Left cardiac atrium (tissue), 4 donors: ENCODE results near the gene SIX2. TPM values are rescaled to one million over a fixed set of nuclear protein-coding genes. Genes with fewer than 3 reads are reported as not detected.

Experiments used
- ATAC-seq, 2 donors: fragments of 200-7000 bp; cut with Tn5 transposase; one replicate each; pipeline ENCODE4 v1.9.1; 2020; ENCODE audit warnings: mild to moderate bottlenecking in 2 of 2, moderate library complexity in 2 of 2
- DNase-seq: peaks from one replicate; pipeline ENCODE4 v3.0.0-alpha.2; 2020
- intact Hi-C, 2 donors: fragments of 100-400 bp; cut with DNase I; formaldehyde crosslinking; loops; one replicate each; pipeline versions ENCODE4 v1.14.1 to v1.15.1; 2022 to 2023
- total RNA-seq, 2 donors: library from RNA; stranded (reverse); fragmentation: NEBNext Ultra II Directional; extraction: Animal tissue kit (Norgen Biotek cat#: 25700); gene quantifications; one replicate each; pipeline ENCODE4 v1.2.1, GENCODE V29; 2021
- donor health status: DM: no; HTN: yes; CAD: no.
- donor health status: DM: no; HTN: yes; CAD: no; lungs with severe emphysema.
- donor health status: DM: yes; HTN: yes; CAD: no.
- donor health status: Dilated cardiomyopathy.

SIX2 gene
- total RNA-seq, 2 donors from 2014 or later: 1.0 to 1.3 TPM

DNA sequence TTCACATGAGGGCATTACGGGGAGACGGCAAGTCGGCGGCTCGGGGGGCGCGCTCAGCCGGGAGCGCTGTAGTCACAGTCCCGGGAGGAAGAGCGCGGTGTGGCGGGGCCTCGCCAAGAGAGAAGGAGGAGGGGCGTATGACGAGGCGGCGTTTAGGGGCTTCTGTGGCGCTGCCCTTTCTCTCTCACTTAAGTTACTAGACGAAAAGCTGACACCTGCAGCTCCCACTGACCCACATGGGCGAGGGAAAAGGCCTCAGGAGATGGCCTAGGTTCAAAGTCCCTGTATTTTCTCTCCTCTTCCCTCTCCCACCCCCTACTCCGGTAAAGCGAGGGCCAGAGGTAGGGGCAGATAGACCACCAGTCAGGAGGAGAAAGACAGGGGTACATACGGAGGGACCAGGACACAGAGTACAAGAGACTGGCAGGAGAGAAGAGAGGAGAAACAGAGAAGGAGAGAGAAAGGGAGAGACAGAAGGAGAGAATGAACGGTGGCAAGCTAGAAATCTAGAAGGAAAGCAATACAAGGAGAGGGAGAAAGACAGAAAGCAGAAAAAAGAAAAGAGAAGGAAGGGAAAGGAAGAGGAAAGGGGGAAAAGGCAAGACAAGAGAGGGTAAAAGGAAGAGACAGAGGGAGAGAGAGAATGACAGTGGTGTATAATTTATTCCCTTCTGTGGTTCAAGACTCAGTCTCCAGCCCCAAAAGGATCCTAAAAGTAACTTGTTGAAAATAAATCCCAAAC is 3.8 kb downstream of the SIX2 start:
- ATAC-seq (no peak), DNase-seq (no peak)
- intact Hi-C loops: no loop called here

DNA sequence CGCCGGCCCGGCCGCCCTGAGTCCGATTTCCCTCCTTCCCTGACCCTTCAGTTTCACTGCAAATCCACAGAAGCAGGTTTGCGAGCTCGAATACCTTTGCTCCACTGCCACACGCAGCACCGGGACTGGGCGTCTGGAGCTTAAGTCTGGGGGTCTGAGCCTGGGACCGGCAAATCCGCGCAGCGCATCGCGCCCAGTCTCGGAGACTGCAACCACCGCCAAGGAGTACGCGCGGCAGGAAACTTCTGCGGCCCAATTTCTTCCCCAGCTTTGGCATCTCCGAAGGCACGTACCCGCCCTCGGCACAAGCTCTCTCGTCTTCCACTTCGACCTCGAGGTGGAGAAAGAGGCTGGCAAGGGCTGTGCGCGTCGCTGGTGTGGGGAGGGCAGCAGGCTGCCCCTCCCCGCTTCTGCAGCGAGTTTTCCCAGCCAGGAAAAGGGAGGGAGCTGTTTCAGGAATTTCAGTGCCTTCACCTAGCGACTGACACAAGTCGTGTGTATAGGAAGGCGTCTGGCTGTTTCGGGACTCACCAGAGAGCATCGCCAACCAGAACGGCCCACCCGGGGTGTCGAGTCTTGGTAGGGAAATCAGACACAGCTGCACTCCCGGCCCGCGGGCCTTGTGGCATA is 4.6 kb downstream of the SIX2 start:
- intact Hi-C loops: no loop called here
- ATAC-seq (no peak), DNase-seq (no peak)

DNA sequence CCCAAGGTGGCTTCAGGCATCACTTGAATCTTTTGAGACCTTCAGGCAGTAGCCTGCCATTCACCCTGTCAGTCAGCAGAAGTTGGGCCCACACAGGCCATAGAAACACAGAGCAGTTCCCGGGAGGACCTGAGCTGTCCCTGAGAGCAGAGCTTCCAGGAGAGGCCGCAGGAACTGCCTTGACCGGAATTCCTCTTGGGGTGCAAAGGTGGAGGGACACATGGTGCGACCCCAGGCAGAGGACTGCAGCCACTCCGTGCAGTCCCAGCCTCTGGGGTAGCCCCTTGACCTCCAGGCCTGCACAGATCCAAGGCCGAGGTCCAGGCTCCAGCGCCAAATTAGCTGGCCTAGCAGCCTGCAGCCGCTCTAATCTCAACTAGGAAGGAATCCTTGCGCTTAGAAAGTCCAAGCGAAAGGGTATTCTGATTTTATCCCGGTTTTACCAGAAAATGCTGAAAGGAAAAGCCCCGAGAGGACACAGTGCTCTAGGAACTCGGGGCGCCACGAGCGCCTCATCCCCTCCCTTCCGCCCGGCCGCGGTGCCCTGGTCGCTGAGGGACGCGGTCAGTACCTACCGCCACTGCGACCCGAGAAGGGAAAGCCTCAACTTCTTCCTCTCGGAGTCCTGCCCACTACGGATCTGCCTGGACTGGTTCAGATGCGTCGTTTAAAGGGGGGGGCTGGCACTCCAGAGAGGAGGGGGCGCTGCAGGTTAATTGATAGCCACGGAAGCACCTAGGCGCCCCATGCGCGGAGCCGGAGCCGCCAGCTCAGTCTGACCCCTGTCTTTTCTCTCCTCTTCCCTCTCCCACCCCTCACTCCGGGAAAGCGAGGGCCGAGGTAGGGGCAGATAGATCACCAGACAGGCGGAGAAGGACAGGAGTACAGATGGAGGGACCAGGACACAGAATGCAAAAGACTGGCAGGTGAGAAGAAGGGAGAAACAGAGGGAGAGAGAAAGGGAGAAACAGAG is 5.4 kb downstream of the SIX2 start:
- no peak for DNase-seq
- ATAC-seq: no peak
- intact Hi-C loops: no loop called here

DNA sequence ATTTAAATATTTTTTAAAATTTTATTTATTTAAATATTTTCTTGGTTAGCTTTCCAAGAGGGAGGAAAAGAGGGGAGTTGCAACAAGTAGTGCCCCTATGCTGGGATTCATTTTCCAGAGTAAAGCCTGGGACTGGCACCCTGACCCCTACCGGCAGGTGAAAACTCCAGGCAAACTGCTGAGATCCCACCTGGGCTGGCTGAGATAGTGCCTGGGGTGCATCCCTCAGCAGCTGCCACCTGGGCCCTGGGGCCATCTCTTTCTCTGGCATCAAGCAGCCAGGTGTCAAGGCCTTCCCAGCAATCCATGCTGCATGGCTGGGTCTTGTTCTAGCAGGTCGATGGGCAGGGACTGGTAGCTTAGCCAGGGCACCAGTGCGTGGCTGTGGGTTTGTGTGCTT is 6.6 kb downstream of the SIX2 start:
- intact Hi-C loops: no loop called here
- ATAC-seq (no peak), DNase-seq (no peak)

DNA sequence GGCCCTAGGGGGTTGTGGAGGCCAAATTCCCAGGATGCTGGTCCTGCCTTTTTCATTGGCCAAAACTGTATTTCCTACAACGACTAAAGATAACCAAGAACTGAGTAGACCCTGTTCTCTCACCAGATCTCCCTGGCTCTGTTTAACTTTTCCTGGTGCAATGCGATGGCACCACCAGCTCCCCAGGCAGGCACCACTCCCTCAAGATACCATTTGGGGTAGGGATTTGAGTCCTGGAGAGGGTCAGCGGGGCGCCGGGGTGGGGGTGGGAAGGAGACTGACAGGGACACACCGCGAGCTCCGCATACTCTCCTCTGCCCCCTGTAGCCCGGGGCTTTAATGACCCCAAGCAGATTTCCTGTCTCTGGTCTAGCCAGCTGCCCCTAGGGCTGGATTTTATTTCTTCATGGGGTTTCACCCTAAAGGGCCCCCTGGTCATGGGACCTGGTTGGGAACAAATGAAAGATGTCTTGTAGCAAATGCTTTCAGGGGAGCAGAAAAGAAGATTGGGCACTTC is 7.3 kb downstream of the SIX2 start:
- intact Hi-C loops: no loop called here
- ATAC-seq (no peak), DNase-seq (no peak)

DNA sequence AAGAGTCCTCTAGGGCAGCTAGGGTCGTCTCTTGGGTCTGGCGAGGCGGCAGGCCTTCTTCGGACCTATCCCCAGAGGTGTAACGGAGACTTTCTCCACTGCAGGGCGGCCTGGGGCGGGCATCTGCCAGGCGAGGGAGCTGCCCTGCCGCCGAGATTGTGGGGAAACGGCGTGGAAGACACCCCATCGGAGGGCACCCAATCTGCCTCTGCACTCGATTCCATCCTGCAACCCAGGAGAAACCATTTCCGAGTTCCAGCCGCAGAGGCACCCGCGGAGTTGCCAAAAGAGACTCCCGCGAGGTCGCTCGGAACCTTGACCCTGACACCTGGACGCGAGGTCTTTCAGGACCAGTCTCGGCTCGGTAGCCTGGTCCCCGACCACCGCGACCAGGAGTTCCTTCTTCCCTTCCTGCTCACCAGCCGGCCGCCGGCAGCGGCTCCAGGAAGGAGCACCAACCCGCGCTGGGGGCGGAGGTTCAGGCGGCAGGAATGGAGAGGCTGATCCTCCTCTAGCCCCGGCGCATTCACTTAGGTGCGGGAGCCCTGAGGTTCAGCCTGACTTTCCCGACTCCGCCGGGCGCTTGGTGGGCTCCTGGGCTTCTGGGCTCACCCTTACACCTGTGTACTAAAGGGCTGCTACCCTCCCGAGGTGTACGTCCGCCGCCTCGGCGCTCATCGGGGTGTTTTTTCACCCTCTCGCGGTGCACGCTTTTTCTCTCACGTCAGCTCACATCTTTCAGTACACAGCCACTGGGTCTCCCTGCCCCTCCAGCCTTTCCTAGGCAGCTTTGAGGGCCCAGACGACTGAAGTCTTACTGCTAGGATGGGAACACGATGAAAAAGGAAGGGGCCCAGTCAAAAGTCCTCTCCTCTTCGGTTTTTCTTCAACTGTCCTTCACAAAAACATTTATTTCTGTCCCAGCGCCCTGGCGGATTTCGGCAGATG is 8.1 kb downstream of the SIX2 start:
- intact Hi-C loops: no loop called here
- DNase-seq (no peak), ATAC-seq (peak in 1 of 2 donors; percentile 53)

DNA sequence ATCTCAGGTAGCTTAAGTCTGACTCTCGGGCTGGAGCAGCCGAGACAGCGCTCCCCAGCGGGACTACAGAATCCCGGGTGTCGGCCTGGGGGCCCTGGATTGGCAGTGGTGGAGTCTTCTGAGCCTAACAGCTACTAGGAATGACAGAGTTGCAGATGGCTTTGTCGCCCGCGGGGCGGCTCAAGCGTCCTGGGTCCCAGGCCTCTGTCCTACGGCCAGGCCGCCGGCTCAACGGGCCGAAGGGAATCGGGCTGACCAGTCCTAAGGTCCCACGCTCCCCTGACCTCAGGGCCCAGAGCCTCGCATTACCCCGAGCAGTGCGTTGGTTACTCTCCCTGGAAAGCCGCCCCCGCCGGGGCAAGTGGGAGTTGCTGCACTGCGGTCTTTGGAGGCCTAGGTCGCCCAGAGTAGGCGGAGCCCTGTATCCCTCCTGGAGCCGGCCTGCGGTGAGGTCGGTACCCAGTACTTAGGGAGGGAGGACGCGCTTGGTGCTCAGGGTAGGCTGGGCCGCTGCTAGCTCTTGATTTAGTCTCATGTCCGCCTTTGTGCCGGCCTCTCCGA is 8.8 kb downstream of the SIX2 start:
- ATAC-seq: peak; percentile 21 to 64
- DNase-seq: no peak
- intact Hi-C loops: no loop called here

DNA sequence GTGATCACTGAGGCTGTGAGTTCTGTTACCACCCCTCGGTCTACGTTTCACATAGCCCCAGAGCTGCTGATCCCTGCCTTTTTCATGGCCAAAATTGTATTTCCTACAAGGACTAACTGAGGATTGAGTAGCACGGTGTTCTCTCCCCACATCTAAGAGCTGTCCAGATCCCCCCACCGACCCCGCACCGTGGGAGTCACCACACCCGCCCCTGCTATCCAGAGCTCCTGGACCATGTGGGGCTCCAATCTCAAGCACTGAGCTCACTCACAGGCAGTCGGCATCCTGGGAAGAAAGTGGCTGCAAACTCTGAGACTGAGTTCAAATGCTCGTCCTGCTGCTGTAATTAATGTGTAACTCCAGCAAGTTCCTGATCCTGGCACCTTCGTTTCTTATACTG is 9.7 kb downstream of the SIX2 start:
- ATAC-seq (no peak), DNase-seq (no peak)
- intact Hi-C loops: no loop called here

DNA sequence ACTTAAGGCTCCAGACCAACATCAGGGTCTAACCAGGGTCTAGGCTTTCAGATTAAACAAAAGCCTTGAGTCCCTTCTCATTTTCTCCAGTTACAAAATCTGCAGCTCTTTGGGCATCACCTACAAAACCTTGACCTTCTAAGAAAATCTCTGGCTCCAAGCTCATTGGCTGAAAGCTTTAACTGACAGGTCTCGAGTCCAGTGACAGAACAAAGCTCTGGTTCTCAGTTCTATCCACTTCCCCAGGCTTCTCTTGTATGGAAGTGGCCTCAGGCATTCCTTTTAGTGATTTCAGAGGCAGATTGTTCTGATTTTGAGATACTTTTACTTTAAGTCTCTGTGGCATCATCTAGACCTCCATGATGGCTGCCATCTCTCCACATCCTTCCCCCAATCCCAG is 11.3 kb downstream of the SIX2 start:
- DNase-seq (no peak), ATAC-seq (no peak)
- intact Hi-C loops: no loop called here

DNA sequence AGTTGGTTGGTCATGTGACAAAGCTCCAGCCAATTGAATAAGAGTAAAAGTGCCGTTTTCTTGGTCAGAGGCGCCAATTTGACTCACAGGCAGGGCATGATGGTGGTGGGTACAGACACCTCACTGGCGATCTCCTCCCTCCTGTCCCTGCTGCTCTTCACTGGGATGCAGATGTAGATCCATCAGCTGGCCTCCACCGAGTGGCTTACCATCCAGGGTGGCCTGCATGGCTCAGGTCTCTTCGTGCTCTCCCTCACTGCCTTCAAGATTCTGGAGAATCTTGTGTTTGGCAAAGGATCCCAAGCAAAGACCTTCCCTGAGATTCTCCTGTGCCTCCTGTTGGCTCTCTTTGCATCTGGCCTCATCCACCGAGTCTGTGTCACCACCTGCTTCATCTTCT is 12.9 kb downstream of the SIX2 start:
- no peak for DNase-seq
- intact Hi-C loops: no loop called here
- ATAC-seq: no peak

DNA sequence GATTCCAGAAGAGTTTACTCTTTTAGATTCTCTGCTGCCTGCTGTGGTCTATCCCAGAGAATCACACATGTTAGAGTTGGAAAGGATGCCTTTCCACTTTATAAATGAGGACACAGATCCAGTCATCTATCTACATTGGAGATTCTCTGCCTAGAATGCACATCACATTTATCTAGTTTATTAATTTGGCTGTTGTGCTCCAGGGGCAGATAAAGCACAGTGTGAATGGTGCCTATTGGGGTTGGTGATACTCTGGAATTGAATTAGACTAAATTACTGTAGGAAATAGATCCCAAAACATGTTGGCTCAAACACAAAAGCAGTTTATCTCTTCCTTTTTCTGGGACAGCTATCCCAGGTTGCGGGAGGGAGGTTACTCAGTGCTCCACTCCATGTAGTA is 14.9 kb downstream of the SIX2 start:
- intact Hi-C loops: no loop called here
- ATAC-seq: no peak
- no peak for DNase-seq

DNA sequence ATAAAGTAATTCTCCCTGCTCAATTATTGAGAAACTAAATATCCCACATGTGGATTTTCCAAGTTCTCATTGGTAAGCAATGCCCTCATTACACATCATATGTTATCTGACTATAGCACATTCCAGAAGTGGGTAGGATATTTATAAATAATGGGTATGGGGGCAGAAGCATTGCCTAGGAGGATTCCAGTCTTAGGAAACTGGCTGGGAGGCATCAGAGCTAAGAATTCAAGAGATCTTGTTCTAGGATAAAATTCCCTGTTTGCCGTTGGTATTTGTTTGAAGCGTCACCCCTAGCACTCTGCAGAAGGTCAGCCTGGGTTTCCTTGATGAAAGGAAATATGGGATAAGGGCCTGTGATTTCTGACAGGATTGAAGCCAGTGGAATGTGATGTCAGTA is 20.1 kb downstream of the SIX2 start:
- DNase-seq (no peak), ATAC-seq (no peak)
- intact Hi-C loops: no loop called here

DNA sequence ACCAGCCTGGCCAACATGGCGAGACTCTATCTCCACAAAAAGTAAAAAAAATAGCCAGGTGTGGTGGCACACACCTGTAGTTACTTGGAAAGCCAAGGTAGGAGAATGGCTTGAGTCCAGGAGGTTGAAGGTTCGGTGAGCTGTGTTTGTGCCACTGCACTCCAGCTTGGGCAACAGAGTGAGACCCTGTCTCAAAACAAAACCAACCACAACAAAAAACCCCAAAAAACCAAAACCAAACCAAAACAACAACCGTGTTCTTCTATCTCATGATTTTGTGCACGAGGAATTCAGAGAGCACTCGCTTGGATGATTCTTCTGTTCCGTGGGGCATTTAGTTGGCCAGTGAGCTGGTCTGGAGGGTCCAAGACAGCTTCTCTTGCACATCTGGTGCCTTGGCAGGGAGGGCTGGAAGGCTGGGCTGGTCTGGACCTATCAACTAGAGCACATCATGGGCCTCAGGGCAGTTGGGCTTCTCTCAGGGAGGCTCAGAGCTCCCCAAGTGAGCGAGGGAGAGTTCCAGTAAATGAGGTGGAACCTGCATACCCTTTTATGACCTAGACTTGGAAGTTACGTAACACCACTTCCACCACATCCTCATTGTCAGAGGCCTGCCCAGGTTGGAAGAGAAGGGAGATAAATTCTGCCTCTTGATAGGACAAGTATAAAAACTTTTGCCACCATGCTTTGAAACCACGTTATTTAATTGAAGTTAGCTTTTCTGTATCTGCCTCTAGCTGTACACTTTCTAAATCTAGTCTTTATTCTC is 25.2 kb downstream of the SIX2 start:
- ATAC-seq: no peak
- DNase-seq: no peak
- intact Hi-C loops: no loop called here

DNA sequence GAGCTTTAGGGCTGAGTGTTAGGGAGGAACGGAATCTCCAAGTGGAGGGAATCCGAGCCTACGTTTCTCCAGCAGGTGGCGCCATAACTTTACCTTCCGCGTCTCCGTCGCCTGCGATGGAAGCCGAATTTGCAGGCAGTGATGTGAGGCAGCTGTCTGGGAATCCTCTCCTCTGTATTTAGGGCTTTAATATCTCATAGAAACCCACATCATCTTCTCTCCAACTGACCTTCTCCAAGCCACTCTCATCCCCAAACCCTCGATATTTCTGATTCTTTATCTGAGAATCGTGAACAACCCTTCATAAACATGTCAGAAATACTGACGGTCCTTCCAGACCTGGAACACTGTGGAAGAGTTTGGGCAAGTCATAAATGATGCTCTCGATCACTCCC is 27.5 kb downstream of the SIX2 start:
- DNase-seq (peak; percentile 81), ATAC-seq (peak; percentile 79 to 83)
- intact Hi-C loops: loop anchor here (1.0 to 2.0 kb wide), 2 partner anchors 513 kb away; no protein-coding TSS in a partner anchor

DNA sequence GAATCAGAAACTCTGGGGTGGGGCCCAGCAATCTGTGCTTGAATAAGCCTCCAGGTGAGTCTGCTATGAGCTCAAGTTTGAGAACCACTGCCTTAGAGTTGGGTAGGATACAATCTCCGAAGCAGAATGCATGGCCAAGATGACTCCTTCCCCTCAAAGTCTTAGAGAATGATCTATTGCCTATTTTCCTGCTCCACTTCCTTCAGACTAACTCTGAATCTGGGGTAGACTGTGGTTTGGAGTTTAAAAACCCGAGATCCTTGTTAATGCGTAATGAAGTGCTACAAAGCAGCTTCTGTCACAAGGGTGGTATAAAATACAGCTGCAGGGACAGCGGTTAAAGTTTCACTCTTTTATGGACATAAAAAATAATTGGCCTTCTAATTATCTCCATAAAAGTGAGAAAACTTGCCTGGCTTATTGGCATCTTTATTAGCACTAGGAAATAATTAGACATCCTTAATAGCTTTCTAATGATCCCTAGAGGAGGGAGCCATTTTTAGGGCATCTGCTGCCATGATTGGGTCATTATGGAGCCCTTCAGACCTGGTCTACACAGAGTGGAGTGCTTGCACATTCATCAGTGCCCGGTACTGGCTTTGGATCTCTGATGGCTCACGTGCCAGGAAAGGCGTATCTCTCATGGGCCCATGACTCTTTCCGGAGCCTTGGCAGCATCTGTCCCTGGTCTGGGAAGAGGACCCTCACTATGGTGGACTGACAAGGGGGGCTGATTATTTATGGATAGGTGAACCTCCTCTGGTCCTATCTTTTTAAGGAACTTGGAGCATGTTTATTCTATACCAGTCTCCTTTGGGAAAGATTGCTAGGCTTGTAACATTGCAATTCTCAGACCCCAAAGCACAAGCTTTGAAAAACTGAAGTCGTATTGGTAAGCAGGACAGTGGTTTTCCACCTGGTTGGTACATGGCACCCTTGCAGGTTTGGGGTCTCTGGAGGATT is 28.2 kb downstream of the SIX2 start:
- no peak for ATAC-seq
- no peak for DNase-seq
- intact Hi-C loops: loop anchor here (1.0 to 2.0 kb wide), 2 partner anchors 513 to 514 kb away; no protein-coding TSS in a partner anchor

DNA sequence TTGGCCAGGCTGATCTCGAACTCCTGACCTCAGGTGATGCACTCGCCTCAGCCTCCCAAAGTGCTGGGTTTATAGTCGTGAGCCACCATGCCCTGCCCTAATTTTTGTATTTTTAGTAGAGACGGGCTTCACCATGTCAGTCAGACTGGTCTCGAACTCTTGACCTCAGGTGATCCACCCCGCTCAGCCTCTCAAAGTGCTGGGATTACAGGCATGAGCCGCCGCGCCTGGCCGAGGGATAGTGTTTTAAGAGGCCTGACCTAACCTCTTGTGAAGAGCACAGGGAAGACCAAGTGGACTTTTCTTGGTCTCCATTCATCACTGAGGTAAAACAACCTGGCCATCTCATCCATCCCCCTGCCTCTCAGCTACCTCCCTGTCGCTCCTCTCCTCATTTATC is 29.7 kb downstream of the SIX2 start:
- DNase-seq (no peak), ATAC-seq (no peak)
- intact Hi-C loops: no loop called here
